ENCODE data around the gene SEMA3E.
"Not testable (repeated sequence)": the region's sequence is repeated elsewhere in the genome, so short reads cannot be mapped to it uniquely, and the experiment has no call there.

The SEMA3E gene

DNA sequence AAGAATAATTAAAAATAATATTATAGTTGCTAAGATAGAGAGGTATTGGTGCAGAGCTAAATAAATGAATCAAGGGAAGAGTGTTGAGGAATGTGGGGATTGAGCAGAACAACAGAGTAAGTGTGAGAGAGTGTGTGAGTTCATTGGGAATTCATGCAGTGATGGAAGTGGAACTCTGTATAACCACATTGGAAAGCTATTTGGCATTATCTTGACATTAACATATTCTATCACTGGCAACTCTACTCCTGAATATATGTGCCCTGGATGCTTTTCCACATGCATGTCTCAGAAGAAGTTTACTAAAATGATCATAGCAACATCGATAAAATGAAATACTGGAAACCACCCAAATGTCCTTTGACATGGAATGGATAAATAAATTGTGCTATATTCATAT, 164.1 kb downstream of the SEMA3E start:
- no peak for DNase-seq

DNA sequence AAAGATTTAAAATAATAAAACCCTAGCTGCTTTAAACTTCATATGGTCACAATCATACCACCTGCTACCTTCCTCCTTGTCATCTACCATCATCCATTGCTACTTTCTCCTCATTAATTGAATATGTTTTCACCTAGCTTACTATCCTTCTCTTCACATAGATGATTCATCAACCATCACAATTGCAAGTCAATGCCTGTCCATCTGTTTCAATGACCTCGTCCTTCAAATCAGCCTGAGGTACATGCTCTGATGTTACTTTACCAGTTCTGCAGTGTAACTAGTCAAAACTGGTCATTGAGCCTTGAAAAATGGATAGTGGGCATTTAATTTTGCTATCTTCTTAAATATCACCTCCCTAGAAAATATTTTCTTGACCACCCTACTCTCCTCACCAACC, 164.7 kb downstream of the SEMA3E start:
- no peak for DNase-seq

DNA sequence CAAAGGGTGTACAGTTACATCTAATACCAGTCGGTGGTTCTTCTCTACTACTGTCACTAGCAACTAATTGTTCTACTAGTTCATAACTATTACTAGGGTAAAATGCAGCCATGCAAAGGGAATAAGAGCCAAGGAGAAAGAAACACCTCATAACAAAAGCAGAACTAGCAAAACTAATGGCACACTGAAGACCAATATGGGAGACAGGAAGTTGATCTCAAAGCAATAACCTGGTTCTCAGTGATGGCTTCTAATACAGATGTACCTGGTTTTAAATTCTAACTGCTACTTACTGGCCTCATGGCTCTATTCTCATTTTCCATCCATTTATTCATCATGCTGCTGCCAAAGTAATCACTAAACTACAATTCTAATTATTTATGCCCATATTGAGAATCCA, 170.3 kb downstream of the SEMA3E start:
- no peak for DNase-seq

GRCh38 chr7:83476511-83477050, 172.4 kb downstream of the SEMA3E start:
- DNase-seq: no peak

- DNase-seq: no peak
Observed at GRCh38 chr7:83475420-83475819, 173.5 kb downstream of the SEMA3E start.

- DNase-seq: no peak
Observed at GRCh38 chr7:83472376-83472775, 176.6 kb downstream of the SEMA3E start.

DNA sequence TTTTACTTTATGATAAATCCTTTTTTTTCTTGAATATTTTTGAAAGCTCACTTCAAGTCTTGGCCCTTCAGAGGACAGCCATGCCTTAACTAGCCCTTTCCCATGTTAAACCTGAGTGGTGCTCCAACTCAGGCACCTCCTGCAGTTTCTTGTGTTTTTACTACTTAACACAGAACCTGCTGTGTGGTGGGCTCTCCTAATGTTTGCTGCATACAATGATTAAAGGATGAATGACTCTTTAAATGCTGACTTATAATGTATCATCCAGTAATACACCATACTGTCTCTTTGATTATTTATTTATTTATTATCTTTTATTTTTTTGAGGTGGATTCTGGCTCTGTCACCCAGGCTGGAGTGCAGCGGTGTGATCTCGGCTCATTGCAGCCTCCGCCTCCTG, 179.4 kb downstream of the SEMA3E start:
- DNase-seq: no peak

DNA sequence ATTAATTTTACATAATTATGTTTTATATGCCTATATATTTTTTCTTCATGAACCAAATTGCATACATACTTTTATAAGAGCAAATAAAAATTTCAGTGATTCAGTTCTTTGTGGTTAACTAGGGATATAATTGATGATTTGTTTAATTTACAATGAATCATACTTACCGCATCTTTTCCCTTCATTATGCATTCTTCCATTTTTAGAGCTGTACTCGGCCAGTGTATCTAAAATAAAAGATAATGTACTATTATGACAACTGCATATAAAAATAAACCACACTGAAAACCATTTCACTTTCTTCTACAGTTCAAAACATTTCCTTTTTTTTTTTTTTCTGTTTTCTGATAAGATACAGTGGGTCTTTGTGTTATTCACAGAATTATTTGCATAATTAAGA, 179.9 kb downstream of the SEMA3E start:
- no peak for DNase-seq

DNA sequence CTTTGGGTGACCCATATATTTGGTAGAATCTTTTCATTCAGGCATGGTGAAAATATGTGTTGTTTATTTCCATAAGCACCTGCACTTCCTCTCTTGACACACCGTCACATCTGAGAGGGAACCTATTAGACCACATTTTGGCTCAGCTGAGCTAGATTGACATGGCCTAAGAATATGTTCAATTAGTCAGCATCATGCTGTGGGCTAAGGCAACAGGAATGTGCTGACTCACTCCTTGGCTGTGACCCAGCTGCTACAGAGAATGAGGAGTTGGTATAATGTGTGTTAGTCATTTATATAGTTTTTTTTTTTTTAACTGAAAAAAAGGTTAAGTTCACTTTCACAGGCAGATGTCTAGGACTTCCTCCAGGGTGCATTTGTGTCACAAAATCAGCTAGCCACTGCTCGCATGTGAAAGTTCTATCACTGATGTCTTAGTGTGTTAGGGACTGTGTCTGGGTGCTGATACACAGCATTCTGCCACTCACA, 180.6 kb downstream of the SEMA3E start:
- DNase-seq: no peak

DNA sequence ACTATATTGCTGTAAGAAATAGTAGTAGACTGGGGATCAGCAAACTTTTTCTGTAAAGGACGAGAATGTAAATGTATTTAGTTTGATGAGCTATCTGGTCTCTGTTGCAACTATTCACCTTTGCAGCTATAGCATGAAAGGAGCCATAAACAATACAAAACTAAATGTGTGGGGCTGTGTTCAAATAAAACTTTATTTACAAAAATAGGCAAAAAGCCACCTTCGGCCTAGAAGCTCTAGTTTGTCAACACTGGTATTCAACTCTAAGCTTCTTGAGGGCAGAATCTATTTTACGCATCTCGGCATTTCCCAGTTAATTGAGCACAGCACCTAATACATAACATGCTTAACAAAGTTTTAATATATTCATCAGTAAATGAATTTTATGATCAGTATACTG, 181.4 kb downstream of the SEMA3E start:
- no peak for DNase-seq

GRCh38 chr7:83466956-83467355, 182.0 kb downstream of the SEMA3E start:
- no peak for DNase-seq

DNA sequence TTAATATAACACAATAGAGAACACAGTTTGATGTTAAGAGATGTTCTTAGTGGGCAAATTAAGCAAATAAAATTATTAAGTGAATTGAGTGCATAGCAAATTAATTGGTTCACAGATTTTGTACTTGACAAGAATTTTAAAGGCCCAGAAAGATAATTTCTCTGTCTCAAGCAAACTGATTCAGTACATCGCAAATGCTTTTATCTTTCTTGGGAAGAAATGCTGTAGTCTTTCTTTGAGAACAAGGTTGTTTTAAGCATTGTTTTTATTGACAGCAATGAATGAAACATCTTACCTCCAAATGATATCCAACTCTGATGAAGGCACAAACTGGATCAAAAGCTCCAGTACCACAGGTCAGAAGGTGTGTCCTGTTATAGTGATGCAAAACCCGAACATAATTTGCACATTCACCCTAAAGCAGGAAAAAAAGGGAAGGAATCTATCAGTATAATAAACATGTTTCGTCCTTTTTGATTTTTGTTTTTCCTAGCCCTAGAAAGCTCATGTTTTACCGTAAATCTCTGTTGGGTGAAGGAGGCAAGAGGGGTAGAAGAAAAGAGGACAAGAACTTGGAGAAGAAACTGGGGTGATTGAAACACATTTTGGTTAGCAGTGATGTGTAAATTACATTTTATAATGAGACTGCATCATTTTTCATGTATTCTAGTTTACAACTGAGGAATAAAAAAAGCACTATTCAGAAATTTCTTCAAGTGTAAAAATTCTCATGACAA, 182.6 kb downstream of the SEMA3E start:
- no peak for DNase-seq

DNA sequence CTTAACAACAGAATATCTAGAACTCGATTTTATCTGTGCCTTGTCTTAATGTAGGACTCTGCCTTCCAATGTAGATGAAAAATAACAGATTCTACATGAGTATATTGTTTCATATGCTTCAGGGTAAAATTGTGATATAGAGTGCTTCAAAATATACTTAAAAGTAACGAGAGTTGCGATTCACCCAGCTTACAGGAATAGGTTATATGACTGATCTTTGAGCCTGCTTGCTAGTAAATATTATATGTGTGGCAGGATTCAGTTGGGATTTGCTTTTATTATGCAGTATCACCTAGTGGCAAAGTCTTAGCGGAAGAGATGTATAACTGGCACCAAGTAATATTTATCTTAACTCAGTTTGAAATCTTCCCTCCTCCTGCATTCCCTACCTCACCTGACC, 183.3 kb downstream of the SEMA3E start:
- DNase-seq: no peak

GRCh38 chr7:83461820-83462219, 187.1 kb downstream of the SEMA3E start:
- not testable (repeated sequence) for DNase-seq

- not testable (repeated sequence) for DNase-seq
Observed at GRCh38 chr7:83459930-83460653, 188.8 kb downstream of the SEMA3E start.

- DNase-seq: not testable (repeated sequence)
Observed at GRCh38 chr7:83459101-83459929, 189.6 kb downstream of the SEMA3E start.

- DNase-seq: no peak
Observed at GRCh38 chr7:83457022-83457892, 191.7 kb downstream of the SEMA3E start.

GRCh38 chr7:83456413-83456812, 192.5 kb downstream of the SEMA3E start:
- no peak for DNase-seq

DNA sequence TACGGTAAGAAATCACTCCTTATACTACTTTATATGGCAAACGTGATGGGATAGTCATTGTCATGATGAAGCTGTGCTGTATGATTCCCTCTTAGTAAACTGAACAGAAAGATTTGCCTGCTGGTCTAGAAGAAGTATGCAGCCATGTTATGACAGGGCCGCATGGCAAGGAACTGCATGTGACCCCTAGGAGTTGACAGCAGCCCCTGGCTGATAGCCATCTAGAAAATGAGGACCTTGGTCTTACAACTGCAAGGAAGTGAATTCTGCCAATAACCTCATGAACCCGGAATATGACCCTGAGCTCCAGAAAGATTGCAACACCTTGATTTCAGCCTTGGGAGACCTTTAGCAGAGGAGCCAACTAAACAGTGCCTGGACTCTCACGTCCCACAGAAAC, 193.3 kb downstream of the SEMA3E start:
- DNase-seq: no peak

DNA sequence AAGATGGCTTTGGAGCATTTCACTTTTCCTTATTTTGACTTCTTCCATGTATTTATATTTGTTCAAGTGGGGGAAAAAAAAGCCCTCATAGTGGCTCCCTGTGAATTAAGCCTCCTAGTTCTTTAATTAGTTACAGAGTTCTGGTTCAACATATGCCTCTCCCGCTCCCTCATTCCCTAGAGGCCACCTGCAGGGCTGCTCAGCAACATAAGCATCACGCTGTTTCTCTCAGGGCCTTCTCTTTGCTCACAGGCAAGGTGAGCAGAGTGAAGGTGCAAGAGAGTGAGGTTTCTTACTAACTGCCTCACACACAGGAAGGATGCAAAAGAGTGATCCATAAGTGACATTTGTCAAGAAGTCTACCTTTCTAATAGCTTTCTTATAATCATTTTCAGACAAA, 196.7 kb downstream of the SEMA3E start:
- DNase-seq: no peak

GRCh38 chr7:83451501-83452045, 197.4 kb downstream of the SEMA3E start:
- DNase-seq: no peak

- no peak for DNase-seq
Observed at GRCh38 chr7:83449781-83450180, 199.2 kb downstream of the SEMA3E start.
